ENCODE measurements around the gene PAQR4.
"Not testable (repeated sequence)": the region's sequence is repeated elsewhere in the genome, so short reads cannot be mapped to it uniquely, and the experiment has no call there.

Gene PAQR4

DNA sequence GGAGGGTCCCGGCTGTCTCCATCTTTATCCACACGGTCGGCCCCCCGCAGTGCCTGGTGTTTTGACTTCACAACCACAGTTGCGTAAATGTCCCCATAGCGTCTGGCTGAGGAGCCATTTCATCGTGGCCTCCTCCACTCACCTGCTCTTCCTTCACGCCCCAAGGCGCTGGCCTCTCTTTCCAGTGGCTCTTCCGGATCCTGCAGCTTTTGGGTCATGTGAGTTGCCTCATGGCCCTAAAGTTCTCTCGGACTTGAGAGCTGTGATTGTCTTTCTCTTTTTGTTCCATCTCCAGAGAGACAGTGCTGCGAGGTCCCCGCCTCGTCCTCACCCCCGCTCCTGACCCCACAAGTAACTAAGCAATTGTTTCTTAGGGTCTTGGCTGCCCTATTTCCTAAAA lies 34.7 kb upstream of the PAQR4 start:
- H3K4me3 ChIP-seq (ENCODE audit: control insufficient read depth, low read depth, low read length): no peak overlapping the region
- no peak for DNase-seq (ENCODE audit: low read depth)
- TF ChIP-seq, protein P1, sequence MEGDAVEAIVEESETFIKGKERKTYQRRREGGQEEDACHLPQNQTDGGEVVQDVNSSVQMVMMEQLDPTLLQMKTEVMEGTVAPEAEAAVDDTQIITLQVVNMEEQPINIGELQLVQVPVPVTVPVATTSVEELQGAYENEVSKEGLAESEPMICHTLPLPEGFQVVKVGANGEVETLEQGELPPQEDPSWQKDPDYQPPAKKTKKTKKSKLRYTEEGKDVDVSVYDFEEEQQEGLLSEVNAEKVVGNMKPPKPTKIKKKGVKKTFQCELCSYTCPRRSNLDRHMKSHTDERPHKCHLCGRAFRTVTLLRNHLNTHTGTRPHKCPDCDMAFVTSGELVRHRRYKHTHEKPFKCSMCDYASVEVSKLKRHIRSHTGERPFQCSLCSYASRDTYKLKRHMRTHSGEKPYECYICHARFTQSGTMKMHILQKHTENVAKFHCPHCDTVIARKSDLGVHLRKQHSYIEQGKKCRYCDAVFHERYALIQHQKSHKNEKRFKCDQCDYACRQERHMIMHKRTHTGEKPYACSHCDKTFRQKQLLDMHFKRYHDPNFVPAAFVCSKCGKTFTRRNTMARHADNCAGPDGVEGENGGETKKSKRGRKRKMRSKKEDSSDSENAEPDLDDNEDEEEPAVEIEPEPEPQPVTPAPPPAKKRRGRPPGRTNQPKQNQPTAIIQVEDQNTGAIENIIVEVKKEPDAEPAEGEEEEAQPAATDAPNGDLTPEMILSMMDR (conservative IDR thresholded peaks at IDR 0.05; ENCODE audit: control insufficient read depth, insufficient read depth, low read depth, low read length): no peak

DNA sequence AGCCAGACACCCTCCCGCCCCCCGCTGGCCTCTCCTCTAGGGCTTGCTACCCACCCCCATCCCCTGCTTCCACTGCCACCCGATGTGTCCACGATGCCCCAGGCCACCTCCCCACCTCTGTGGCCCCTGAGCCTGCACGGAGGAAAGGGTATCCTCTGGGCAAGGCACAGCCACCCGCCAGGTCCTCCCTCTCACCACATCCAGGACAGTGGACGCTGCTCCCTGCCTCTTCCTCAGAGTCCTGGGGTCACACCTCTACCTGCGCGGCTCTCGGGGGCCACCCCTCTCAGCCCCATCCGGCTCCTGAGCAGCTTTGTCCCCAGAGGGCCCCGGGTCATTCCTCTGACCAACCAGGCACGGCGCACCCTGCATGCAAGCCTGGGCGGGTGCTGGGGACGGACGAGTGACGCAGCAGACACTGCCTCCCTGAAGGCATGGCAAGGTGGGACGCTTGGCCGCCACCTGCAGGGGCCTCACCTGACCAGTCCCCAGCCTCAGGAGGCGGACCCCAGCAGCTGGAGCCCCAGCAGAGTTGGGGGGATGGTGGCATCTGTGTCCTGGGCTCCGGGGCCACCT lies 32.6 kb upstream of the PAQR4 start:
- no peak overlapping the region for H3K4me3 ChIP-seq (ENCODE audit: control insufficient read depth, low read depth, low read length)
- no peak for DNase-seq (ENCODE audit: low read depth)
- TF ChIP-seq, protein P1 (conservative IDR thresholded peaks at IDR 0.05; ENCODE audit: control insufficient read depth, insufficient read depth, low read depth, low read length): no peak

DNA sequence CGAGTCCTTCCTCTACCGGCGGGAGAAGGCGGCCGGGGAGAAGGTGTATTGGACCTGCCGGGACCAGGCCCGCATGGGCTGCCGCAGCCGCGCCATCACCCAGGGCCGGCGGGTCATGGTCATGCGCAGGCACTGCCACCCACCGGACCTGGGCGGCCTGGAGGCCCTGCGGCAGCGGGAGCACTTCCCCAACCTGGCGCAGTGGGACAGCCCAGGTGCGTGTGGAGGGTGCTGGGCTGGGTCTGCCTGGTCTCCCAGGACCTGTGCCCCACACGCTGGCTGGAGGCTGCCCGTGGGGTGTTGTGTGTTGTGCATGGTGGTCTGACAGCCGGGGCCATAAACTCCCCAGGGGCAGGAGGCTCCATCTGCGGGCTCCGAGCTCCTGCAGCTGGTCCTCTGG lies 32.0 kb upstream of the PAQR4 start:
- TF ChIP-seq, protein P1 (conservative IDR thresholded peaks at IDR 0.05; ENCODE audit: control insufficient read depth, insufficient read depth, low read depth, low read length): no peak
- no peak for DNase-seq (ENCODE audit: low read depth)
- H3K4me3 ChIP-seq (ENCODE audit: control insufficient read depth, low read depth, low read length): no peak overlapping the region

DNA sequence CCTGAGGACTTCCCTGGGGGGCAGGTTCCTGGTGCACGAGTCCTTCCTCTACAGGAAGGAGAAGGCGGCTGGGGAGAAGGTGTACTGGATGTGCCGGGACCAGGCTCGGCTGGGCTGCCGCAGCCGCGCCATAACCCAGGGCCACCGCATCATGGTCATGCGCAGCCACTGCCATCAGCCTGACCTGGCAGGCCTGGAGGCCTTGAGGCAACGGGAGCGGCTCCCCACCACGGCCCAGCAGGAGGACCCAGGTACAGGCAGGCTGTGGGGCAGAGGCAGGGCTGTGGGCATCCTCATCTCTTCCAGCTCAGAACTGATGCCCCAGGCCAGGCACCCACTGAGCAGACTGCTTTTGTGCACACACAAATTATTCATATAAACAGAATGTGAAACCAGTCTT lies 30.9 kb upstream of the PAQR4 start:
- H3K4me3 ChIP-seq (ENCODE audit: control insufficient read depth, low read depth, low read length): no peak overlapping the region
- DNase-seq (ENCODE audit: low read depth): no peak
- TF ChIP-seq, protein P1 (conservative IDR thresholded peaks at IDR 0.05; ENCODE audit: control insufficient read depth, insufficient read depth, low read depth, low read length): no peak

DNA sequence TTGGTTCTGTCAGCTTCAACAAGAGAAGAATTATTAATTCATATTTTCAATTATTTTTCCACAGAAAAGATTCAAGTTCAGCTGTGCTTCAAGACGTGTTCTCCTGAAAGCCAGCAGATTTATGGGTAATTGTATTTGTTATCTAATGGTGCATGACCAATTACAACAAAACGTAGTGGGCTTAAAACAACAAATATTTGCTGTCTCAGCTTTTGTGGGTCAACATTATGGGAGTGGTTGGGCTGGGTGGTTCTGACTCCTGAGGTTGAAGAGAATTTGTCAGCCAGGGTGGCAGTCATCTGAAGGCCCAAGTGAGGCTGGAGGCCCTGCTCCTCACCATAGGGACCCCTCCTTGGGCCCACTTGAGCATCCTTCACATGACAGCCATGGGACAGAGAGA lies 29.2 kb upstream of the PAQR4 start:
- H3K4me3 ChIP-seq (ENCODE audit: control insufficient read depth, low read depth, low read length): no peak overlapping the region
- TF ChIP-seq, protein P1 (conservative IDR thresholded peaks at IDR 0.05; ENCODE audit: control insufficient read depth, insufficient read depth, low read depth, low read length): no peak
- DNase-seq (ENCODE audit: low read depth): no peak

DNA sequence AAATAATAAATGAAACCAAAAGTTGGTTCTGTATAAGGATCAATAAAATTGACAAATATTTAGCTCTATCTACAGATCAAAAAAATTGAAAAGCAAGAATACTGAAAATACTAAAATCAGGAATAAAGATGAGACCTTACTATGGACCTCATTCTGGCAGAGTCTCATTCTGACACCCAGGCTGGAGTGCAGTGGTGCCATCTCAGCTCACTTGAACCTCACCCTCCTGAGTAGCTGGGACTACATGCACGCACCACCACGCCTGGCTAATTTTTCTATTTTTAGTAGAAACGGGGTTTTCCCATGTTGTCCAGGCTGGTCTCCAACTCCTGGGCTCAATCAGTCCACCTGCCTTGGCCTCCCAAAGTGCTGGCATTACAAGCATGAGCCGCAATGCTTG lies 27.1 kb upstream of the PAQR4 start:
- TF ChIP-seq, protein P1 (conservative IDR thresholded peaks at IDR 0.05; ENCODE audit: control insufficient read depth, insufficient read depth, low read depth, low read length): no peak
- H3K4me3 ChIP-seq (ENCODE audit: control insufficient read depth, low read depth, low read length): no peak overlapping the region
- no peak for DNase-seq (ENCODE audit: low read depth)

DNA sequence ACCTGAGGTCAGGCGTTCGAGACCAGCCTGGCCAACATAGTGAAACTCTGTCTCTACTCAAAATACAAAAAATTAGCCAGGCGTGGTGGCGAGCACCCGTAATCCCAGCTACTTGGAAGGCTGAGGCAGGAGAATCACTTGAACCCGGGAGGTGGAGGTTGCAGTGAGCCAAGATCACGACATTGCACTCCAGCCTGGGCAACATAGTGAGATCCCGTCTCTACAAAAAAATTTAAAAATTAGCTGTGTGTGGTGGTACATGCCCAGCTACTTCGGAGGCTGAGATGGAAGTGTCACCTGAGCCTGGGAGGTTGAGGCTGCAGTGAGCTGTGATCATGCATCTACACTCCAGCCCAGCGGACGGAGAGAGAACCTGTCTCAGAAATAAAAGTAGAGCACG lies 25.4 kb upstream of the PAQR4 start:
- not testable (repeated sequence) for DNase-seq (ENCODE audit: low read depth); H3K4me3 ChIP-seq (ENCODE audit: control insufficient read depth, low read depth, low read length)
